Gastroesophageal sphincter (tissue), 3 donors: ENCODE measurements around the gene ARFIP2.

Experiments
- EP300 ChIP-seq: sonication (generic); formaldehyde crosslinking; IDR thresholded peaks from one replicate; pipeline ENCODE4 v1.6.1; 2017; ENCODE audit warnings: antibody characterized with exemption, mild to moderate bottlenecking
- POLR2A ChIP-seq, 2 donors: fragments of 450-650 bp; IDR thresholded peaks; one replicate each; pipeline ENCODE4 v1.6.1; 2017; ENCODE audit warnings: antibody characterized with exemption in 2 of 2, mild to moderate bottlenecking in 2 of 2, moderate library complexity in 1 of 2
- POLR2AphosphoS5 ChIP-seq: sonication (generic); formaldehyde crosslinking; IDR thresholded peaks from one replicate; pipeline ENCODE4 v1.6.1; 2017; ENCODE audit warnings: antibody characterized with exemption
- TF ChIP-seq, protein P1 (sequence below), 4 experiments: fragments of 200-600 bp in 2 of 4; fragments of 450-650 bp in 2 of 4; sonication (generic) in 1 of 4; IDR thresholded peaks; one replicate each; pipeline ENCODE4 v1.5.1; 2017 to 2019; ENCODE audit warnings: antibody characterized with exemption in 4 of 4, mild to moderate bottlenecking in 2 of 4, moderate library complexity in 2 of 4

DNA sequence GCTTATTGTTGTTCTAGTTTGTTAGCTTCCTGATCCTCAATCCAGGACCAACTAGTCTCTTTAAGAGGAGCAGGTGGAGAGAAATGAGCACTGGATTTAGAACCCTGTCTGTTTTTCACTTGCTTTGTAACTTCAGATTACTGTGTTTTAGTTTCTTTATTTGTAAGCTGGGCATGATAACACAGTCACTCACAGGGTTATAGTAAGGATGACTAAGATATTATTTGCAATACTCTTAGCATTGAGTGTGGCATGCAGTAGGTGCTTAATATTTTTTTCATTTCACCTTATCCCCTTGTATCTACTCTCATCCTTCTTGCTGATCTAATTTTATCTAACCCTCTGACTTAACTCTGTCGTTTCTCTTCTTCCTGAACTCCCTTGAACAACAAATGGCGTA, 49.7 kb upstream of the ARFIP2 start:
- TF ChIP-seq, protein P1, sequence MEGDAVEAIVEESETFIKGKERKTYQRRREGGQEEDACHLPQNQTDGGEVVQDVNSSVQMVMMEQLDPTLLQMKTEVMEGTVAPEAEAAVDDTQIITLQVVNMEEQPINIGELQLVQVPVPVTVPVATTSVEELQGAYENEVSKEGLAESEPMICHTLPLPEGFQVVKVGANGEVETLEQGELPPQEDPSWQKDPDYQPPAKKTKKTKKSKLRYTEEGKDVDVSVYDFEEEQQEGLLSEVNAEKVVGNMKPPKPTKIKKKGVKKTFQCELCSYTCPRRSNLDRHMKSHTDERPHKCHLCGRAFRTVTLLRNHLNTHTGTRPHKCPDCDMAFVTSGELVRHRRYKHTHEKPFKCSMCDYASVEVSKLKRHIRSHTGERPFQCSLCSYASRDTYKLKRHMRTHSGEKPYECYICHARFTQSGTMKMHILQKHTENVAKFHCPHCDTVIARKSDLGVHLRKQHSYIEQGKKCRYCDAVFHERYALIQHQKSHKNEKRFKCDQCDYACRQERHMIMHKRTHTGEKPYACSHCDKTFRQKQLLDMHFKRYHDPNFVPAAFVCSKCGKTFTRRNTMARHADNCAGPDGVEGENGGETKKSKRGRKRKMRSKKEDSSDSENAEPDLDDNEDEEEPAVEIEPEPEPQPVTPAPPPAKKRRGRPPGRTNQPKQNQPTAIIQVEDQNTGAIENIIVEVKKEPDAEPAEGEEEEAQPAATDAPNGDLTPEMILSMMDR (IDR thresholded peaks at IDR 0.05): no peak
- TF ChIP-seq POLR2A (IDR thresholded peaks at IDR 0.05) (no peak), POLR2AphosphoS5 (no peak), EP300 (no peak)
